H1 (cell line): Measurements from ENCODE around the gene IGF2R.

Experiments used
- EP300 ChIP-seq, 2 experiments: IDR thresholded peaks; 1 replicate in 1 of 2; 2 replicates in 1 of 2; pipeline ENCODE4 v1.6.1; 2011 to 2012; ENCODE audit warnings: low read depth in 2 of 2, low read length in 2 of 2, mild to moderate bottlenecking in 2 of 2, borderline replicate concordance in 1 of 2, inconsistent platforms in 1 of 2, moderate library complexity in 1 of 2
- RBBP5 ChIP-seq: IDR thresholded peaks from 2 replicates; pipeline ENCODE4 v1.7.1; 2012; ENCODE audit warnings: low read depth, mild to moderate bottlenecking, inconsistent platforms, low read length, moderate library complexity, borderline replicate concordance

GRCh38 chr6:160049346-160049745 lies 80.5 kb downstream of the IGF2R start:
- no peak for TF ChIP-seq EP300 (IDR thresholded peaks at IDR 0.05; ENCODE audit: borderline replicate concordance in 1 of 2, low read depth in 2 of 2, low read length in 2 of 2)
- no peak for TF ChIP-seq RBBP5
